Gastroesophageal sphincter (tissue), 3 donors: Measurements from ENCODE around the gene RAD18.

Source experiments
- POLR2A ChIP-seq, 2 donors: fragments of 450-650 bp; IDR thresholded peaks; one replicate each; pipeline ENCODE4 v1.6.1; 2017; ENCODE audit warnings: antibody characterized with exemption in 2 of 2, mild to moderate bottlenecking in 2 of 2, moderate library complexity in 1 of 2
- POLR2AphosphoS5 ChIP-seq: sonication (generic); formaldehyde crosslinking; IDR thresholded peaks from one replicate; pipeline ENCODE4 v1.6.1; 2017; ENCODE audit warnings: antibody characterized with exemption
- TF ChIP-seq, protein P1 (sequence below), 4 experiments: fragments of 200-600 bp in 2 of 4; fragments of 450-650 bp in 2 of 4; sonication (generic) in 1 of 4; IDR thresholded peaks; one replicate each; pipeline ENCODE4 v1.5.1; 2017 to 2019; ENCODE audit warnings: antibody characterized with exemption in 4 of 4, mild to moderate bottlenecking in 2 of 4, moderate library complexity in 2 of 4

DNA sequence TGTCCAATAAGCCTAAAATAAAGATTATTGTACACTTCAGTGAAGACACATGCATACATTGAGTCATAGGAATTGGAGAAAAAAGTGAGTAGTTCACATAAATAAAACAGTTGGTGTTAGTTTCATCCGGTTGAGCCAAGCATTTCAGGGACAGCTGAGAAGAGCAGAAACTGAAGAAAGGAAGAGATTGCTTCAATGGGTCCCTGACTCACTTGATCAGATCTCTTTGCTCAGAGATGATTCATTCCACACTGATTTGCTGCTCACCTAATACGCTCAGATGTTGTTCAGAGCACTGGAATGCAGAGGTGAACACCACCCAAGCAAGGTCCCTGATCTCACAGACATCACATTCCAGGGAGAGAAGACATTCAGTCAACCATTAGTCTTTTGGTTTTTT lies 93.7 kb downstream of the RAD18 start:
- TF ChIP-seq, protein P1, sequence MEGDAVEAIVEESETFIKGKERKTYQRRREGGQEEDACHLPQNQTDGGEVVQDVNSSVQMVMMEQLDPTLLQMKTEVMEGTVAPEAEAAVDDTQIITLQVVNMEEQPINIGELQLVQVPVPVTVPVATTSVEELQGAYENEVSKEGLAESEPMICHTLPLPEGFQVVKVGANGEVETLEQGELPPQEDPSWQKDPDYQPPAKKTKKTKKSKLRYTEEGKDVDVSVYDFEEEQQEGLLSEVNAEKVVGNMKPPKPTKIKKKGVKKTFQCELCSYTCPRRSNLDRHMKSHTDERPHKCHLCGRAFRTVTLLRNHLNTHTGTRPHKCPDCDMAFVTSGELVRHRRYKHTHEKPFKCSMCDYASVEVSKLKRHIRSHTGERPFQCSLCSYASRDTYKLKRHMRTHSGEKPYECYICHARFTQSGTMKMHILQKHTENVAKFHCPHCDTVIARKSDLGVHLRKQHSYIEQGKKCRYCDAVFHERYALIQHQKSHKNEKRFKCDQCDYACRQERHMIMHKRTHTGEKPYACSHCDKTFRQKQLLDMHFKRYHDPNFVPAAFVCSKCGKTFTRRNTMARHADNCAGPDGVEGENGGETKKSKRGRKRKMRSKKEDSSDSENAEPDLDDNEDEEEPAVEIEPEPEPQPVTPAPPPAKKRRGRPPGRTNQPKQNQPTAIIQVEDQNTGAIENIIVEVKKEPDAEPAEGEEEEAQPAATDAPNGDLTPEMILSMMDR (IDR thresholded peaks at IDR 0.05) = no peak
- no peak for TF ChIP-seq POLR2AphosphoS5
- TF ChIP-seq POLR2A (IDR thresholded peaks at IDR 0.05) = no peak
